KG1 (cell line): ENCODE data around the gene STK39.

Experiments used
- DNase-seq: peaks from one replicate; lab custom pipeline; 2025; lab: John Stamatoyannopoulos, UW

Gene STK39

DNA sequence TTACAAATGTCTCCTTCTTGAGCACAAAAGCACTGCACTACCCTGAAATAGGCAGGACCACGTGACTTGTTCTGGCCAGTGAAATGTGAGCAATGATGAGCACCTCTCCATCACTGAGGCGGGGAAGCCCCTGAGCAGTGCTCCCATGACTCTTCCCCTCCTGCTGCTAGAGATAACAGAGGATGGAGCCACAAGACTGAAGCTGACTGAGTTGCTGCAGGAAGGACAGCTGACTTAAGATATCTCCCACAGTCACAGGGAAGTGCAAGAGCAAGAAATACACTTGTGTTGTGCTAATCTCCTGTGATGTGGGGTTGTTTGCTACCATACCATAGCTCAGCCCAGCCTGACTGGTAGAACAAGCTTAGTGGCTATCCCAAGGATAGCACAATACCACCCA lies 38.7 kb downstream of the STK39 start:
- no peak for DNase-seq

- no peak for DNase-seq
Observed at GRCh38 chr2:168207851-168208250, 39.5 kb downstream of the STK39 start.

GRCh38 chr2:168203762-168204693 lies 43.4 kb downstream of the STK39 start:
- no peak for DNase-seq

DNA sequence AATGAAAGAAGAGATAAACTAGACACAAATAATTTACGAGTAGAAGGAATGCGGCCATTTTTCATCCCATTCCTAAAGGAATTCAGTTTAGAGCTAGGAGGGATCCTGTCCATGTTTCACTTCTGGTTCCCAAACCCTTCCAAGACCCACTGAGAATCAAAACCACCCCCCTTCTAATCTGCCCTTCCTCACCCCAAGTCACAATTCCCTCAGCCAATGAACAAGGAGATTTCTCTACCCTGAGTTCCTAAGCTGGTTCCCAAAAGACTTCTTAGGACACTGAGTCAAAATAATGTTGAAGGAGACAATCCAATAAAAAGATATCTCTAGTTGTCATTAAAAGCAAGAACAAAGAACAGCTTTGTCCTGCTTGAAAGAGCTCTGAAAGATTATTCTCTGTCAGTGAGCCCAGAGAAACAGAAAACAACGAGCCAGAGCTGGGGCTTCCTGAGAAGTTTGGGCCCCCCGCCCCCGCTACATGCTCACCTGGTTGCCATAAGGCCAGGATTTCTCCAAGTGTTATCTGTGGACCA lies 45.7 kb downstream of the STK39 start:
- no peak for DNase-seq

DNA sequence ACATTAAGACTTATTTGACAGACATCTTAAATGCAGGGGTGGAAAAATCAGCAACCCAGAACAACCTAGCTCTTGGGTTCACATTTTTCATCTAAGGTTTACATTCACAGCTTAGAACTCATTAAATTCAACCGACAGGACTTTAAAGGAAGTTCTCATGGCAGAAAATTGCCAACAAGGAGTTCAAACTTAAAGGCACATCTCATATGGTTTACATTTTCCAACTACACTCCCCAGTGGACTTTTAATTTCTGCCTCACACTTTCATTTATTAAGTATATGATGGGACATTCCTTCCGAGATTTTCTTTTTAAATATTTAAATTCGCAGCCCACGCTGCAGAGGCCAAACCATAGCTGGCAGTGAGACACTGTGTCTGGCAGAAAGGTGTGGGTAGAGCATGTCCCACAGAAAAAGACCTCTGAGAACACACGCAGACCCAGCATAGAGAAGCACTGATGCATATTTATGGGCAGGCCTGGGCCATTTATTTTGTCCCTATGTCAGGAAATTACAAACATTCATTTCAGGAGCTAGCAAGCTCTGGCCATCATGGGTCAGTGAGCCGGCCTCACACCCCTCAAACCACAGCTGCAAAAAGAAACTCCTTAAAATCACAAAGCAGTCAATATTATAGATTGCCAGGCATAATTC lies 46.3 kb downstream of the STK39 start:
- DNase-seq, result no peak

DNA sequence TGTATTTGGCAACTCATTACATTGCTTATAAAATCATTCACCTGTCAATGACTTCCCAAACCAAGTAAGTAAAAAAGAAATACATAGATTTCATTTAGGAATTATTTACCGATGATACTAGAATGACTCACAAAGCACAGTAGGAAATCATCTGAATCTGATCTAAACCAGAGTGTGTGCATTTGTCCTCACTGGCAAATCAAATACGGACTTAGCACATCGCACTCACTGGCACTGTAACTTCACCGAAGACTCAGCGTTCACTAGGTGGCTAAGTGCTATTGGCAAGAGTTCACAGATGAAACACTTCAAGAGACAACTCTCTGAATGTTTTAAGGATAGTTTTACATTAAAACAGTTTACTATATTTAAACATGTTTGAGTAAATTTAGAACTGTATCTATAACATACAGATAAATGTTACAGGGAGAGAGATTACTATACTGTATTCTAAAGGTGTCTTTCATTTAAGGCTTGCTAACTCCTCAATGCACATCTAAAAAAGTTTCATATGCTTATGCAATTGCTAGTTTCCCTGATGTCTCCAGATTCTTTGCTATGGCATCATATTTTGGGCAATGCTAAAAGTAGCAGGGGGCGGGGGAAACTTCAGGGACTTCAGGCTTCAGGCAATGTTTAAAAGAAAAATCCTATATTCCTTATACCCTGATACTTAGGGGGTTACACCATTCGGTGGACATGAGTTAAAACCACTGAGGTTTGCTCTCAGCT lies 48.8 kb downstream of the STK39 start:
- DNase-seq, result no peak

DNA sequence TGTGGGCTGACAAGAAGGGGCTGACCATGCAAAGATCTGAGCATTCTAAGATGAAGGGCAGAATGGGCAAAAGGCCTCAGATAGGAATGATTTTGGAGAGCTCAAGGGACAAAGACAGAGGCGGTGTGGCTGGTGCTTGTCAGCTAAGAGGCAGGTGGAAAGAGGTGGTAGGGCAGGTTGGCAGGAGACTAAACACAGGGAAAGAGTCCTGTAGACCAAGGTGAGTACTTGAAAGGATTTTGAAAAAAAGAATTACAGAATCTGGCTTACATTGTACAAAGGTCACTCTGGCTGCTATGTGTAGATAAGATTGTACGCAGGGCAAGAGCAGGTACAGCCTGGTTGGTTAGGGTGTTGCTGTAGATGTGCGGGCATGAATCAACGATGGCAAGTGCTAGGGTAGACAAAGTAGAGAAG lies 50.6 kb downstream of the STK39 start:
- no peak for DNase-seq

DNA sequence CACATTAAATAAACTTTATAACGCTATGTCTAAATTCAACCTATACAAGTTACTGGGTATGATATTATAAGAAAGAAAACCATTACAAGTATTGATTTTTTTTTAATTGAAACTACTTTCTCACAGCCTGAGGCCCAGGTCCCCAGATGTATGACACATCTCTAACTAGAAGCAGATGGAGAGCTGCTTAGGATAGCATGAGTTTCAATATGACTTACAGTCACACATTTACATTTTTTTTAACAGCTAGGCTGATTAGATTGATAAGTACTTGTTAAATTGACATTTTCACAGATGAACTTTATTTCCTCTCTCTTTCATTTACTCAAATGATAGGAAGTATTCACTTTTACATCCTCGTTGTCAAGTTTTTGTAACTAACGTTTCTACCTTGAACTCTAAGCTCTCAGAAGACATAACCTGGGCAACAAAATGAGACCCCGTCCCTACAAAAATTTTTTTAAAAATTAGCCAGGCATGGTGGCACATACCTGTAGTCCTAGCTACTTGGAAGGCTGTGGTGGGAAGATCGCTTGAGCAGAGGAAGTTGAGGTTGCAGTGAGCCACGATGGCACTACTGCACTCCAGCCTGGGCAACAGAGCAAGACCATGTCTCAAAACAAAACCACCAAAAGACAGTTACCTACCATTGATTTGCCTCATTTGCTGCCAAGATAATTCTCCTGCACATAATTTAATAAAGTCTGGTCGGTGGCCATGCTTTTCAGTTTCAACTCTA lies 52.4 kb downstream of the STK39 start:
- no peak for DNase-seq

- no peak for DNase-seq
Observed at GRCh38 chr2:168192839-168193616, 54.4 kb downstream of the STK39 start.

DNA sequence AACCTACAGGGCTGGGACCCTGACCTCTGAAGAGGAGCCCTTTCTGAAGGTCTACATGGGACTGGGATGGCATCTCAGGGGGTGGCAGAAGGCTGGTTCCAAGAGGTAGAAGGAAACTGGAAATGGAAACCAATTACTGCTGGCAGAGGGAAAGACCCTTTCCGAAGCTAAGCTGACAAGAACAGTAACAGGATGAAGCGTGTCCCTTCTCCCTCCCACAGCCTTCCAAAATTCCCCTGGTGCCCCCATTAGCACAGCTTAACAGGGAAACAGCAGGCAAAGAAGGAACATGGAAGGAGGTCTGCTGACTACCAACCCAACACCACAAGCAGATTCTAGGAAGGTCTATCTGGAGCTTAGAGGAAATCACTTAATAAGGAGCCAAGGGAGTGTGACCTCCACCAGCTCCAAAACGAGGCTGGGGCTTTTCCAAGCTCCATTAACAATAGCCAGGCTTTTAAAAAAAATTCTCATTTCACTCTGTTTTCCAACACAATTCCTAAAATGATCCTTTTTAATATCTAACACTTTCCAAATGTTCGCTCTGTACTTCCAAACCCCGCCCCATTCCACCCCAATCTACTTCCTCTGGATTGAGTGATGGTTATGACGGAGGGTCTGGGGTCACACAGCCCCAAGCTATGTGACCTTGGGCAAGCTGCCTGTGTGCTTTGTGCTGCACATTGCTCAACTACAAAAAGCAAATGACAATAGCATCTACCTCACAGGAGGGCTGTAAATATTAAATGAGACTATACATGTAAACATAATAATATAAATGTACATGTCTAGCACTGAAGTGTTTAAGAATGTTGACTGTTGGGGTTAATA lies 55.2 kb downstream of the STK39 start:
- no peak for DNase-seq

- no peak for DNase-seq
Observed at GRCh38 chr2:168190590-168191336, 56.6 kb downstream of the STK39 start.

DNA sequence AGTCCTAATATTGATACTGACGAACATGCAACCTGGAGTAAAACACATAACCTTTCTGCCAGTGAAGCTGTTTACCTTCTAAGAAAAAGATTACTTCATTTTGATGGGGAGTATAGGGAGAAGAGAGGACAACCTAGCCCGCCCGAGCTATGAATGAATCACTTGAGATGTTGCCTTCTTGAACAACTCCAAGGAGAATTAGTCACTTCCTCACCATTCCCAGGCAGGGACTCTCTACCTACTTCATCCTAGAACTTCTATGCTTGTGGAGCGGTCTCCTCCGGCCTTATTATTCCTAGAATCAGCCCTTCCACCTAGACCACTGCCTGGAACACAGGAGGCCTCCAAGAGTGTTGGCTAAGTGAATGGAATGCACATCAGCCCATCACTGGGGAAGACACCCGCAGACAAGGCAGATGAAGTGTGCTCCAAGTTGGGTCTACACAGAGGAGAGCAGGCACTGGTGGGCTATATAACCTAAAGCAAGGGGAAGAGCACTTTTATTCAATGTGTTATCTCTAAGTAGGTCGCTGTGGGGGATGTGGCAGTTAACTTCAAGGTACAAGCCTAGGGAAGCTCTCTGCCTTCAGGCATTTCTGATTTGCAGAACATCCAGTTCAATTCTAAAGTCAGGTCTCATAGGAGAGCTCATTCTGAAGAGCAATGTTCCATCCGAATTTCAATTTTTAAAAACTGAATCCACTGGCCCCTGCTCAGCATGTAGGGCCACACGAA lies 57.4 kb downstream of the STK39 start:
- no peak for DNase-seq

- DNase-seq, result no peak
Observed at GRCh38 chr2:168188002-168188401, 59.4 kb downstream of the STK39 start.

DNA sequence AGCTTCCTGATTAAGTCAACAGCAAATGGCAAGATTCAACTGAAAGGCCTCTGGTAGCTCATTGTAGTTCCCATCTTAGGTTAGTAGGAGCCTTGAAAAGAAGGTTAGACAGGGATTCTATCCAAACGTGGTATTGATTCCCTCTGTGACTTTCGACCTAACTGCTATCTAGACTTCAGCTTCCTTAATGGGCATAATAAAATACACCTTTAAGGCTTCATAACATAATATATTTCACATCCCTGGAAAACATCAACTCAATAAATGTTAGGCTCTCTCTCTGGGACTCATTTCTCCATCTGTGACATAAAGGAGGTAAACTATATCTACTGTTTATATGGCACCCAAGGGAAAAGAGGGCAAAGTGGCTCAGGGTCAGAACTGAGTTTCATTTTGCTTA lies 60.9 kb downstream of the STK39 start:
- DNase-seq, result no peak

DNA sequence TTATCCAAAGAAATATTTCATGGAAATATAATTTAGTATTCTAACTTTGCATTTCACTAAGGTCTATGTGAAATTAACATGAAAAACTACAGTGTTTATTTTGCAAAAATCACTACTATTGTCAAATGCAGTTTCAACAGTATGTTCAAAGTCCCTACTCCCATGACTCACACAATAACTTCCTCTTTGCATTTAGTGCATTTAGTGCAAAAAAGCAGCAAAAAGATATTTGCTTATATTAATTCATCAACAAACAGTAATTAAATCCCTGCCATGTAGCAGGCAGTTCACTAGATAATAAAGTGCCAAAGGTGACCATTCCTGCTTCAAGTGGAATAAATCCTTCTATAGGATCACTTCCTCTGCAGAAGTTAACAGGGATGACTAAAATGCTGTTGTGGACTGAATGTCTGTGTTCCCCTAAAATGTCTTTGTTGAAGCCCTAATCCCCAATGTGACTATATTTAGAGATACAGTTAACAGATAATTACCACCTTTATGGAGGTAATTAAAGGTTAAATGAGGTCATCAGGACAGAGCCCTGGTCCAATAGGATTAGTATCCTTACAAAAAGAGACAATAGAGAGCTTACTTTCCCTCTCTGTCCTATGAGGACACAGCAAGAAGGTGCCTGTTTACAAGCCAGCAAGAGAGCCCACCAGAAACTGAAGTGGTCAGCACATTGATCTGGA lies 61.7 kb downstream of the STK39 start:
- DNase-seq, result no peak

DNA sequence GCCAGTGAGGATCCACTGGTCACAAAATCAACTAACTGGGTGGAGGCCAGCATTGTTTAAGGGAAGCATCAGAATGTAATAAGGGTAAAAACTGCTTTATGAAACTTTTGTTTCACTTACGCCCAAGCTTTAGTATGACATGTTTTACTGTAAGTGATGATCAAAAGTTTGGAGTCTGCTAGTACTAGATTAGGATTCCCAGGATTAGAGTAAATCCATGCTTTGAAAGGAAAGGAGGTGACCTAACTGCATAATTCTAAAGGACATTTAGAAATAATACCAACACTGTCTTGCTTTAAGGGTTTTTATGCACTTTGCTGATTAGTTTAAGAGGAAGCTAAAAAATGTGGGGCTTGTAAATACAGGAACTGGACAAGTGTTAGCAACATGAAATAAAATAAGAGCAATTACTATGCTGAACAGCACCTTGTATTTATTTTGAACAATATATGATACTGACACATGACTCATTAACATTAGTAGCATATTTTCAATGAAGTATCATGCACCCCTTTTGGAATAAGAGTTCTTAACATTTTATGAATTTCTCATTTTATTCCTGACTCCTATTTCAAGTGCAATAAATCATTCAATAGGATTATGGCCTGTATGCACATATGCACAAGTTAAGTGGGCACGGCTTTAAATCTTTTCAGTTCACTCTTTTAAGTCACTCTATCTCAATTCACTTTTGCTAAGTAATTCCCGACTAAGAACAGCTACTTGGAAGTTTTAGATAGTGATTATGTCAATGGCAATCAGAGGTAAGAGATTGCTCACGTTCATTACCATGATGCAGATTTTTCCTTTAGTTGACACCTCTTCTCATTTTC lies 62.5 kb downstream of the STK39 start:
- no peak for DNase-seq
